ENCODE data around the gene RNF212.

DNA sequence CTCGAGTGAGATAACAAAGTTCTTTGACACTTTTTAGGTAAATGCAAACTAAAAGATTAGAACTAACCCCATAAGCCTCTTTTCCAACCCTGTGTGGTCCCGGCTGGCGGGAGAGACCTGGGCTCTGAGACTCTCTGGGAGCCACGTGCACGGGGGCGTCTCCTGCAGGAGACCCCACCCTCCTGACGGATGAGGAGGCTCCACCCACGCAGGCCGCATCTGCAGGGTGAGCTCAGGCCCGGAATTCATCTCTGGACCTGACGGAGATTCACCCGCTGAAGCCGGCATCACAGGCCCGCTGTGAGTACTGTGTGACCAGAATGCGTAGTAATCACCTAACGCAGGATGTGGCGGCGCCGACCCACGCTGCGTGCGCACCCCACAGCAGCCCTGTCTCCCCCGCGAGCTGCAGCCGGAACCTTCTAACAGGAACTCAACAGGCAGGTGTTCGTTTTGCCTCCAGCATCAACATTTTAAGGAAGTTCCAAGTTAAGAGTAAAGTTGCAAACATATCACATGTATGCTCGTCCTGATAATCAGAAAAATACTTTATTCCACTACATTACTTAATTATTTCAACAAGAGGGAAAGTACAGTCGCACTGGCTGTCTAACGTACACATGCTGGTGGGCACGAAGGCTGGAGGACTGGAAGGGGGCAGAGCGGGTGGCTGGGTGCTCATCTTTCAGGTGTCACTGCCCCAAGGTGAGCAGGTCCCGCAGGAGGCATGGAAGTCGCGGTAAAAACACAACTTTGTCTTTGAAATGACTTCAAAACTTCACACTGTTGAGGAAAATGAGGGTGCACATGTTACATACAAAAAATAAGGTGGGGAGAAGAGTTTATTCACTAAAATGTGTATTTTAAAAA is 57.4 kb downstream of the RNF212 start:
- peak; percentile 23 to 40 for TF ChIP-seq POLR2A (IDR thresholded peaks at IDR 0.05)
- TF ChIP-seq, protein P1, sequence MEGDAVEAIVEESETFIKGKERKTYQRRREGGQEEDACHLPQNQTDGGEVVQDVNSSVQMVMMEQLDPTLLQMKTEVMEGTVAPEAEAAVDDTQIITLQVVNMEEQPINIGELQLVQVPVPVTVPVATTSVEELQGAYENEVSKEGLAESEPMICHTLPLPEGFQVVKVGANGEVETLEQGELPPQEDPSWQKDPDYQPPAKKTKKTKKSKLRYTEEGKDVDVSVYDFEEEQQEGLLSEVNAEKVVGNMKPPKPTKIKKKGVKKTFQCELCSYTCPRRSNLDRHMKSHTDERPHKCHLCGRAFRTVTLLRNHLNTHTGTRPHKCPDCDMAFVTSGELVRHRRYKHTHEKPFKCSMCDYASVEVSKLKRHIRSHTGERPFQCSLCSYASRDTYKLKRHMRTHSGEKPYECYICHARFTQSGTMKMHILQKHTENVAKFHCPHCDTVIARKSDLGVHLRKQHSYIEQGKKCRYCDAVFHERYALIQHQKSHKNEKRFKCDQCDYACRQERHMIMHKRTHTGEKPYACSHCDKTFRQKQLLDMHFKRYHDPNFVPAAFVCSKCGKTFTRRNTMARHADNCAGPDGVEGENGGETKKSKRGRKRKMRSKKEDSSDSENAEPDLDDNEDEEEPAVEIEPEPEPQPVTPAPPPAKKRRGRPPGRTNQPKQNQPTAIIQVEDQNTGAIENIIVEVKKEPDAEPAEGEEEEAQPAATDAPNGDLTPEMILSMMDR (IDR thresholded peaks at IDR 0.05) = no peak
